Cardiac muscle cell (in vitro differentiated cells and primary cell): Measurements from ENCODE around the gene INSRR. TPM values are rescaled to one million over a fixed set of nuclear protein-coding genes. Genes with fewer than 3 reads are reported as not detected.
A peak's percentile ranks its signal among the peaks of the same experiment; 100 is the strongest.

Experiments used
- DNase-seq, 2 donors: peaks; one replicate each; pipeline versions ENCODE4 v3.0.0 to v3.0.0-alpha.2; 2010 to 2017; ENCODE audit warnings: low read depth in 1 of 2, low spot score in 1 of 2
- H3K27ac ChIP-seq: fragments of 200-600 bp; sonication (generic); 2 replicates; pipeline ENCODE4 v1.5.1; 2016
- H3K27me3 ChIP-seq: fragments of 200-600 bp; sonication (generic); 2 replicates; pipeline ENCODE4 v1.6.0; 2016; ENCODE audit warnings: control low read depth
- H3K36me3 ChIP-seq: fragments of 200-600 bp; sonication (generic); 2 replicates; pipeline ENCODE4 v1.5.1; 2016; ENCODE audit warnings: control low read depth
- H3K4me1 ChIP-seq: fragments of 200-600 bp; sonication (generic); 2 replicates; pipeline ENCODE4 v1.8.1; 2017; ENCODE audit warnings: low read depth, mild to moderate bottlenecking, mixed run types
- H3K4me3 ChIP-seq: fragments of 200-600 bp; sonication (generic); 2 replicates; pipeline ENCODE4 v1.5.1; 2016; ENCODE audit warnings: mild to moderate bottlenecking
- H3K9me3 ChIP-seq: fragments of 200-600 bp; sonication (generic); 2 replicates; pipeline ENCODE4 v1.5.1; 2017; ENCODE audit warnings: low read depth, mild to moderate bottlenecking, control low read depth
- CTCF ChIP-seq: IDR thresholded peaks from 2 replicates; pipeline ENCODE4 v1.5.1; 2012; ENCODE audit warnings: low read depth, mild to moderate bottlenecking, low read length
- polyA plus RNA-seq: library from polyadenylated mRNA; unstranded; fragments of >200 nt; fragmentation: Nextera tagmentation; extraction: Ambion mirVana; gene quantifications from 2 replicates; pipeline ENCODE4 v1.2.1, GENCODE V29; 2016
- total RNA-seq: library from RNA; depleted of rRNA; stranded (reverse); fragments of >200 nt; gene quantifications from 2 replicates; pipeline ENCODE4 v1.2.3, GENCODE V29; 2016

Gene INSRR
- total and polyA plus RNA-seq, 2 experiments from 2014 or later: 0.11 to 0.21 TPM

GRCh38 chr1:156847591-156848460, 11.1 kb downstream of the INSRR start:
- Histone ChIP-seq H3K36me3 (no peaks in the 10 kb centered on the region), H3K27me3 (peaks cover 84% of the 10 kb centered on the region), H3K27ac (no peak overlapping the region), H3K9me3 (no peaks in the 10 kb centered on the region), H3K4me1 (peaks cover 6% of the 10 kb centered on the region), H3K4me3 (no peak overlapping the region)
- DNase-seq: no peak
- no peak for TF ChIP-seq CTCF

- H3K36me3 ChIP-seq: no peaks in the 10 kb centered on the region
- no peak overlapping the region for H3K27ac ChIP-seq
- peaks cover 6% of the 10 kb centered on the region for H3K4me1 ChIP-seq
- DNase-seq: no peak
- H3K27me3 ChIP-seq: peaks cover 94% of the 10 kb centered on the region
- no peak overlapping the region for H3K4me3 ChIP-seq
- TF ChIP-seq CTCF: no peak
- H3K9me3 ChIP-seq: no peaks in the 10 kb centered on the region
Observed at GRCh38 chr1:156846643-156847042, 12.3 kb downstream of the INSRR start.

- H3K4me3 ChIP-seq: no peak overlapping the region
- DNase-seq: no peak
- H3K4me1 ChIP-seq: peaks cover 6% of the 10 kb centered on the region
- no peak overlapping the region for H3K27ac ChIP-seq
- TF ChIP-seq CTCF: no peak
- H3K27me3 ChIP-seq: peaks cover 90% of the 10 kb centered on the region
- no peaks in the 10 kb centered on the region for H3K36me3 ChIP-seq
- H3K9me3 ChIP-seq: no peaks in the 10 kb centered on the region
Observed at GRCh38 chr1:156845953-156846545, 12.9 kb downstream of the INSRR start.

GRCh38 chr1:156845055-156845952, 13.6 kb downstream of the INSRR start:
- Histone ChIP-seq H3K4me1 (peaks cover 6% of the 10 kb centered on the region), H3K36me3 (no peaks in the 10 kb centered on the region), H3K4me3 (no peak overlapping the region), H3K27me3 (peaks cover 85% of the 10 kb centered on the region), H3K9me3 (no peaks in the 10 kb centered on the region), H3K27ac (no peak overlapping the region)
- peak; percentile 21 to 43 for DNase-seq
- TF ChIP-seq CTCF: peak; percentile 8

GRCh38 chr1:156844638-156845037, 14.3 kb downstream of the INSRR start:
- peaks cover 6% of the 10 kb centered on the region for H3K4me1 ChIP-seq
- H3K4me3 ChIP-seq: no peak overlapping the region
- DNase-seq: no peak
- TF ChIP-seq CTCF: no peak
- no peaks in the 10 kb centered on the region for H3K36me3 ChIP-seq
- H3K9me3 ChIP-seq: no peaks in the 10 kb centered on the region
- H3K27ac ChIP-seq: no peak overlapping the region
- peaks cover 78% of the 10 kb centered on the region for H3K27me3 ChIP-seq
